HG02852 (cell line): ENCODE results near the gene SLC25A24.

Source experiments
- ATAC-seq: cut with Tn5 transposase; IDR thresholded peaks from one replicate; pipeline ENCODE4 v1.9.1; 2021; ENCODE audit warnings: mild to moderate bottlenecking, moderate library complexity; ENCODE audit not compliant: unreplicated experiment

Gene SLC25A24

DNA sequence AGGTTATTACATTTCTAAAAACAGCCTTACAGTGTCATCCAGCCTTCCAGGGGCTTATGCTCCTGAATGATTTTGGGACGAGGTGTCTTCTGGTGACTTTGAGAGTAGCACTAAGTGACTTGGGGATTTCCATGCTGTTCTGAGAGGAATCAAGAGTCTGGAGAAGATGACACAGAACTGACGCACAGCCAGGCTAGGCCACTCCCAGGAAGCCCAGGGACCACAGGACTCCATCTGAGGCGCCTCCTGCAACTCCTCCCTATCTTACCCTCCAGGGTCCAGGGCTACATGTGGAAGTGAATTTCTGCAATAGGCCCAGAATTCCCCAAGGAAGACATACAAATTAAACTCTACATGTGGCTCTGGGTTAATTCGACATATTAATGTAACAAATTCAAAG is 92.5 kb downstream of the SLC25A24 start:
- ATAC-seq: no peak

DNA sequence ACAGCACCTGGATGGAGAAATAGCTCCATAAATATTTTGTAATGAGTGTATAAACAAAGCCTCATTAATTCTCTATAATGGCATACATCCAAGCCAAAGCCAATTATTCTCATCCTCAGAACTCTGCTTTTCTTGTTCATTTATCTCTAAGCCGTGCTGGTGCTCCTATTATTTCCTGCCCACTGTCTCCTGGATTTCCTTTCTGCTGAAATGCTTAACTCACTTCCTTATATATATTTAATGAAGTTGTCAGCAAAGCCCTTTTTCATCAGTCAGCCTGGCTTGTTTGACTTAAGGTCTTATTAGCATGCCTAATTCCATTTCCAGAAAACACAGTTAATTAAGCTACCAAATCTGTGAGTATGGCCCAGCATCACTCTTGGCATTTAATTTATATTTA is 93.4 kb downstream of the SLC25A24 start:
- no peak for ATAC-seq

DNA sequence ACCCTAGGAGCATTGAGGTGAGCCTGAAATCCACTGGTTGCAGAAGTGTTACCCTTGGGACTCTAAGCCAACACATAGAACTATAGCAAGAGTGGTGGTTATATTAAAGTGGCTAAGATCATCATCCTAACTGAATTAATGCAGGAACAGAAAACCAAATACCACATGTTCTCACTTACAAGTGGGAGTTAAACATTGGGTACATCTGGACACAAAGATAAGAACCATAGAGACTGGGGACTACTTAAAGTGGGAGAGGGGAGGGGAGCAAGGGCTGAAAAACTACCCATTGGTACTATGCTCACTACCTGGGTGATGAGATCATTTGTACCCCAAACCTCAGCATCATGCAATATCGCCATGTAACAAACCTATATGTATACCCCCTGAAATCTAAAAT is 100.0 kb downstream of the SLC25A24 start:
- no peak for ATAC-seq

DNA sequence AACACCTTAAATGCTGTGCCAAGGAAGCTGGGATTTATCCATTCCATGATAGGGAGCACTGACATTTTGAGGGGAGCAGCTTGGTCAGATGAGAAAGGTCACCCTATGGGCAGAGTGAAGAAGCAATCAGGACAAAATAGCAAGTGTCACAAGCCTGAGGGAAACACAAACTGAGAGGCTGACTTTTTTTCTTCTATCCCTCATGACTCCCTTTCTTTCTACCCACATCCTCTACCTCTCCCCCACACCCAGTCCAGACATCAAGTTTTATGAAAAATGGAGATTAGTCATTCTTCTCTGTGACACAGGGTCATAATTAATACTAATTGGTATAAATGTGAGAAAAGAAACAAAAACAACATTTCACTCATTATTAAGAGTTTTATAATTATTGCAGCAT is 103.1 kb downstream of the SLC25A24 start:
- ATAC-seq: no peak

GRCh38 chr1:108096089-108096488 is 104.1 kb downstream of the SLC25A24 start:
- no peak for ATAC-seq

DNA sequence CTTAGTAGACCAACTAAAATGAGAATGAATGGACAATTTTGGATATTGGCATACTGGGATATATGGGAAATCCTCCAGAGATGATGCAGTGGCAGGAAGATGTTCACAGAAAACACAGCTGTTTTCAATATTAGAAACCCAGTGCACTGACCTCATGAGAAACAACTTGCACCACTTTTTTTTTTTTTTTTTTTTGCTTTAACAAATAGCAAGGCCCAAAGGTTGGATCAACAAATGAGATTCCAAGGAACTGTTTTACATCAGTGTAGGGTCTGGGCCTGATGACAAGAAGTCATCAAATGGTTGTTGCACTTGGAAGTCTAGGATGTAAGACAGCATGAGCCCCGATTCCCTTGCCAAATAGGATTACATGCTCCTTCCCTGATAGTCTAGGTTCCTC is 110.7 kb downstream of the SLC25A24 start:
- no peak for ATAC-seq

GRCh38 chr1:108085628-108086027 is 114.5 kb downstream of the SLC25A24 start:
- no peak for ATAC-seq

- no peak for ATAC-seq
These were observed 115.2 kb downstream of the SLC25A24 start for GRCh38 chr1:108084866-108085477.
